GM19395 (cell line): ENCODE data around the gene TBC1D24.
A peak's percentile ranks its signal among the peaks of the same experiment; 100 is the strongest.

Source experiments
- ATAC-seq: cut with Tn5 transposase; IDR thresholded peaks from one replicate; pipeline ENCODE4 v1.9.1; 2021; ENCODE audit warnings: mild to moderate bottlenecking, moderate library complexity; ENCODE audit not compliant: unreplicated experiment

The TBC1D24 gene

GRCh38 chr16:2449118-2449517 is 25.8 kb upstream of the TBC1D24 start:
- no peak for ATAC-seq

- no peak for ATAC-seq
Measured at GRCh38 chr16:2450535-2450934, 24.4 kb upstream of the TBC1D24 start.

DNA sequence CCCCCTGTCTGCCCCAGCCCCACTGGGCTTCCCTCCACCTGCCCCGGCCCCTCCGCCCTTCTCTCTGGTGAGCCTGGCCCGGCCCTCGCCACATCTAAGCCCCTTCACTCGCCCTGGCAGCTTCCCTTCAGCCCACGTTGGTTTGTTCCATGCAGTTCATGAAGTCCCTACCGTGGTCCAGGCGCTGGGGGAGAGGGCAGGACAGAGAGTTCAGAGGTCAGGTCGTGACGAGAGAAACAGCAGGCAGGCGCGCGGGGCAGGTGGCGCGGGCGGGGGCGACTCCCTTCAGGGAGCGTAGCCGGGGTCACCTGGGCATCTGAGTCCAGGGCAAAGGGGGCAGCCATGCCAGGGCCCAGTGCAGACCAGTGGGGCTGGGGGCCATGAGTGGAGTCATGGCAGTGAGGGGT is 23.9 kb upstream of the TBC1D24 start:
- ATAC-seq: no peak

DNA sequence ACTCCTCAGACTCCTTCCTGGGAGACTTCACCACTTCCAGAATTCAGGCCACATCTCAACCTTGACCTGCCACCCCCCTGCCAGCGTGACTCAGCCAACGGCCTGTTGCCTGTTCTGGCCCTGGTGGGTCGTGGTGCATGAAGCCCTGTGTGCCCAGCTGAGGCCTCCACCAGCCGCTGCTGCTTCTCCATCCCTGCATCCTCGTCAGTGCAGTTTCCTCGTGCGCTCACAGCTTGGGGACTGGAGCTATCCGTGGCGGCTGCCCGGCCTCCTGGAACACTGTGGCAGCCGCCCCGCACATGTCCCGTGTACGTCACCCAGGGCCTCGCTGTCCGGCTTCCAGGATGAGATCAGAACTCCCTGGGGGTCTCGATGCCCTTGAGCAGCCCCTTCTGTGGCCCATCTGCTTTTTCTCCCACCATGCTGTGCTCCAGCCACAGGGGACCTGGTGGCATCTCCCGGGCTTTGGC is 23.0 kb upstream of the TBC1D24 start:
- ATAC-seq: no peak

DNA sequence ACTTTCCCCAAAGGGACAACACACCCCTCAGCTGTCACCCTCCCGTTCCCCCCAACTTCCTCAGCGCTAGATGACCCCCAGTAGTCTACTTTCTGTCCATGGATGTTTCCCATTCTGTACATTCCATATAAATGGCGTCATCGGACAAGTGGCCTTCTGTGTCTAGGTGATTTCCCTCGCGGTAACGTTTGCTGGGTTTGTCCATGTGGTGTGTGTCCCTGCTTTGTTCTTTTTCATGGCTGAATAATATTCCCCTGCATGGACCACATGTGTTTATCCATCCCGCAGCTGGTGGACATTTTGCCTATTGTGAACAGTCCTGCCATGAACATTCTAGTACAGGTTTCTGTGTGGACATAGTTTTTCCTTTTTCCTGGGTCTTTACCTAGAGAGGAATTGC is 22.3 kb upstream of the TBC1D24 start:
- ATAC-seq: no peak

DNA sequence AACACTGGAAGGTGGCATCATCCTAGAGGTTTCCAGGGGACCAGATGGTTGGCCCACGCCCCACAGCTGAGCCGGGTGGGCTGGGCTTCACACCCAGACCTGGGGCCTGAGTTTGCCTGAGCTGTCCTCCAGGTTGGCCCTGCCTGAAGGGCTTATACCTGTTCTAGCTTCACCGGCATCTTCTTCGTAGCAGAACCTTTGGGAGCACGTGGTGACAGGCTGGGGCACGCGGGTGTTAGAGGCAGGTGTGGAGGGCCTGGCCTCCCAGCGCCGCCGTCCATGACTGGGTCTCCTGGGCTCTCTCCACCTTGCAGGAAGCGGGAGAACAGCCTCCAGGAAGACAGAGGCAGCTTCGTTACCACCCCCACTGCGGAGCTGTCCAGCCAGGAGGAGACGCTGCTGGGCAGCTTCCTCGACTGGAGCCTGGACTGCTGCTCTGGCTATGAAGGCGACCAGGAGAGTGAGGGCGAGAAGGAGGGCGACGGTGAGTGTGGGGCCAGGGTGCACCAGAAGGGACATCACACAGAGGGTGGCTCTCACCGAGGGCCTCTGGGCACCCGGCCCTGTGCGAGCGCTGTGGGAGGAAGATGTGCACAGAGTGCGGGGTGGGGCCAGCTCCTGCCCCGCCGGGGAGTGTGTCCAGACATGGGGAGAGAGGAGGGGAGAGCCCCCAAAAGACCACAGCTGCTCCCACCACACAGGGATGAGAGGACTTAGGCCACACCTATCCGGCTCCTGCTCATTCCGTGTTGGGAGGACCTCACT is 19.7 kb upstream of the TBC1D24 start:
- no peak for ATAC-seq

DNA sequence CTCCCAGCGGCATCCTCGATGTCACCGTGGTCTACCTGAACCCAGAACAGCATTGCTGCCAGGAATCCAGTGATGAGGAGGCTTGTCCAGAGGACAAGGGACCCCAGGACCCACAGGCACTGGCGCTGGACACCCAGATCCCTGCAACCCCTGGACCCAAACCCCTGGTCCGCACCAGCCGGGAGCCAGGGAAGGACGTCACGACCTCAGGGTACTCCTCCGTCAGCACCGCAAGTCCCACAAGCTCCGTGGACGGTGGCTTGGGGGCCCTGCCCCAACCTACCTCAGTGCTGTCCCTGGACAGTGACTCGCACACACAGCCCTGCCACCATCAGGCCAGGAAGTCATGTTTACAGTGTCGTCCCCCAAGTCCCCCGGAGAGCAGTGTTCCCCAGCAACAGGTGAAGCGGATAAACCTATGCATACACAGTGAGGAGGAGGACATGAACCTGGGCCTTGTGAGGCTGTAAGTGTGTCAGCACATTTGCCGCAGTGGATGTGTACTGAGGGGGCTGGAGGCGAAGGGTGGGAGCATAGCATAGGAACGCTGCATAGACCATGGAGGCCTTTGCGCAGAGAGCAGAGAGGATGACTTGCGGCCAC is 18.3 kb upstream of the TBC1D24 start:
- ATAC-seq: no peak

- no peak for ATAC-seq
Measured at GRCh38 chr16:2457267-2457666, 17.7 kb upstream of the TBC1D24 start.

GRCh38 chr16:2457946-2458345 is 17.0 kb upstream of the TBC1D24 start:
- ATAC-seq: no peak

- no peak for ATAC-seq
Measured at GRCh38 chr16:2458887-2459646, 15.9 kb upstream of the TBC1D24 start.

GRCh38 chr16:2459647-2460390 is 15.1 kb upstream of the TBC1D24 start, which contains the start of gene TEDC2:
Gene TEDC2, plus strand, starts transcription at chr16:2460109. Its CDS starts 36 bp downstream, at chr16:2460145.
- ATAC-seq: peak; percentile 83

- ATAC-seq: peak; percentile 16
Measured at GRCh38 chr16:2460391-2460713, 14.6 kb upstream of the TBC1D24 start.

GRCh38 chr16:2460916-2461315 is 14.0 kb upstream of the TBC1D24 start:
- no peak for ATAC-seq

GRCh38 chr16:2462031-2462866 is 12.7 kb upstream of the TBC1D24 start:
- no peak for ATAC-seq

- no peak for ATAC-seq
Measured at GRCh38 chr16:2464333-2464732, 10.6 kb upstream of the TBC1D24 start.

DNA sequence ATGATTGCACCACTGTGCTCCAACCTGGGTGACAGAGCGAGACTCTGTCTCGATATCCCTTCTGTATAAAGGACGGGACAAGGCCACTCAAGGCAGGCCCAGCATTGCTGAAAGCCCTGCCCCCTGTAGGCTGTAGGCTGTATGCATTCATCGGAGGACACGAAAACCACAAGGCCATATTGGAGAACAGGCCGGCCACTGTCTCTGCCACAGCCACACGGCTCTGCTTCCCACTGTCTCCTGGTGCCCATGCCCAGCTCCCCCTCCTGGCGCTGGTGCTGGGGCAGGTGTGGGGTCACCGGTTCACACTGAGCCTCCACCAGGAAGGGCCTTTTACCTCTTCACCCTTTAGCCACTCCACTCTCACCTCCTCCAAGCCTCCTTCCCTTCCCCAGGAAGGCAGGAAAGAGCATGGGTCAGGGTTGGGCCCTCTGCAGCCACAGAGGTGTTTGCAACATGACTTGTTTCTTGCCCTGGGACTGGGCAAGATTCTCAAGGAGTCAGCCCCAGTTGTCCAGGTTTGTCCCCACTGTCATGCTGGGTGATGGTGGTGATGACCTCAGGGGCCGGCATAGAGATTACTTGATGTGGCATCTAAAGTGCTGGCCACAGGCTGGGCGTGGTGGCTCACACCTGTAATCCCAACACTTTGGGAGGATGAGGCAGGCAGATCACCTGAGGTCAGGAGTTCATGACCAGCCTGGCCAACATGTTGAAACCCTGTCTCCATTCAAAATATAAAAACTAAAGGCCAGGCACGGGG is 9.1 kb upstream of the TBC1D24 start:
- no peak for ATAC-seq

GRCh38 chr16:2466667-2467527 is 8.0 kb upstream of the TBC1D24 start:
- no peak for ATAC-seq

DNA sequence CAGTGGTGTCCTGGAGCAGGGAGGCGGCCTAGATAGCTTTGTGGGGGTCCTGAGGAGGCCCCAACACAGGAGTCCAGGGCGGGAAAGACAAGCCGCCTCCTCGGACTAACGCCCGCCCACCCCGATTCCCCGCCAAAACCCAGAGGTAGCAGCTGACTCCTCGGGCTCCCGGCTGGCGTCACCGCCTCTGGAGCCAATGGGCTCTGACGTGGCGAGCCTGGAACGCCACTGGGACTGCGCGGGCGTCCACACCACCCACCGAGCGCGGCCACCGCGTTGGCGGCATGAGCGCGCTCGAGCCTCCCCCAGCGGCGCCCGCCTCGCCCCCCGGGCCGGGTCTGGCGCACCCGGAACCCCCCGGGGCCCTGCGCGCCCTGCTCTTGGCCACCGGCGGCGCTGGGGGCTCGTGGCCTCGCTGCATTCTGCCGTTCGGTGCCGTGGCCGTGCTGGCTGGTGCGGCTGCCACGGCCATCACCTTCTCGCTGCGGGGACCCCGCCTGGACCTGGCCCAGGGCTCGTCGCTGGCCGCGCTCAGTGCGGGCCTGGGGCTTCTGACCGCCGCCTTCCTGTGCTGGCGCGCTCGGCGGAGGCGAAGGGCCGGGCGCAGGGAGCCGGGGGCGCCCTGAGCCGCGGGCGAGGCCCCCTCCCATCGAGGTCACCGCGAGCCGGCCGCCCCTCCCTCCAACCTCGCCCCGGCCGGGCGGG is 7.2 kb upstream of the TBC1D24 start:
- no peak for ATAC-seq
